ENCODE data around the gene CRELD2.

Gene CRELD2

DNA sequence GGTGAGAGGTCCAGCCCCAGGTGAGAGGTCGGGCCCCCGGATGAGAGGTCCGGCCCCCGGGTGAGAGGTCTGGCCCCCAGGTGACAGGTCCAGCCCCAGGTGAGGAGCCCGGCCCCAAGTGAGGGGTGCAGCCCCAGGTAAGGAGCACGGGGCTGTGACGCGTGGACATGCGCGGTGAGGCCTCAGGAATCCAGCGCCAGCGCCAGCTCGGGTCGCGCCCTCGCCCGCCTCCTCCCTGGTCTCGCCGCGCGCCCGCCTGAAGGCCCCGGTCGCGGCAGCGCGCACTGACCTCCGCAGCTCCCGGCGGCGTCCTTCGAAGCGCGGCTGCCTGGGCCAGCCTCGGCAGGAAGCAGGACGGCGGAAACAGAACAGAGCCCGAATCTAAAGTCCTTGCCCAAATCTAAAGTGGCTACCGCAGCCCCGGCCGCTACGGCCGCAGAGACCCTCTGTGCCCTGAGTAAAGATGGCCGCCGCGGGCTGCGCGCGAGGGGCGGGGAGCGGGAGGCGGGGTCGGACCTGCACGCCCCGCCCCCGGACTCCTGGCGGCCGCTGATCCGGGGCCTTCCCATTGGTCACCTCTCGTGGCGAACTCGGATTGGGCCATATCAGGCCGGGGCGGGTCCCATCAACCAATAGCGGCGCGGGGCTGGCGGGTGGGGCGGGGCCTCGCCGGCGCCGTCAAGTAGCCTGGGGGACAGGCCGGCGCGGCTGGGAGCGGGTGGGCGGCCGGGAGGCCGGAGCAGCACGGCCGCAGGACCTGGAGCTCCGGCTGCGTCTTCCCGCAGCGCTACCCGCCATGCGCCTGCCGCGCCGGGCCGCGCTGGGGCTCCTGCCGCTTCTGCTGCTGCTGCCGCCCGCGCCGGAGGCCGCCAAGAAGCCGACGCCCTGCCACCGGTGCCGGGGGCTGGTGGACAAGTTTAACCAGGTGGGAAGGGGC lies at the start of gene CRELD2, which contains the start of gene ALG12 (continued):
- peak; percentile 96 for TF ChIP-seq YY1 (tag by site-specific recombination; IDR thresholded peaks at IDR 0.05)
- TF ChIP-seq ZNF621 (tag by site-specific recombination; IDR thresholded peaks at IDR 0.05), result no peak
- TF ChIP-seq, protein P1, sequence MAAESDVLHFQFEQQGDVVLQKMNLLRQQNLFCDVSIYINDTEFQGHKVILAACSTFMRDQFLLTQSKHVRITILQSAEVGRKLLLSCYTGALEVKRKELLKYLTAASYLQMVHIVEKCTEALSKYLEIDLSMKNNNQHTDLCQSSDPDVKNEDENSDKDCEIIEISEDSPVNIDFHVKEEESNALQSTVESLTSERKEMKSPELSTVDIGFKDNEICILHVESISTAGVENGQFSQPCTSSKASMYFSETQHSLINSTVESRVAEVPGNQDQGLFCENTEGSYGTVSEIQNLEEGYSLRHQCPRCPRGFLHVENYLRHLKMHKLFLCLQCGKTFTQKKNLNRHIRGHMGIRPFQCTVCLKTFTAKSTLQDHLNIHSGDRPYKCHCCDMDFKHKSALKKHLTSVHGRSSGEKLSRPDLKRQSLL (tag by site-specific recombination; IDR thresholded peaks at IDR 0.05), result no peak
- TF ChIP-seq ZNF596 (tag by site-specific recombination; IDR thresholded peaks at IDR 0.05), result 0 out of 2 replicates have a peak, but pooled peaks have one; percentile 10
- no peak for TF ChIP-seq ZNF768 (tag by site-specific recombination; IDR thresholded peaks at IDR 0.05)
- peak; percentile 96 for TF ChIP-seq ZNF561 (tag by site-specific recombination; IDR thresholded peaks at IDR 0.05; ENCODE audit: borderline replicate concordance)
- TF ChIP-seq ZNF211 (tag by site-specific recombination; IDR thresholded peaks at IDR 0.05; ENCODE audit: low read depth), result no peak
- TF ChIP-seq ZSCAN4 (tag by site-specific recombination; IDR thresholded peaks at IDR 0.05), result no peak
- no peak for TF ChIP-seq ZNF354C (tag by site-specific recombination; IDR thresholded peaks at IDR 0.05; ENCODE audit: borderline replicate concordance, low read depth)
- TF ChIP-seq ZNF266 (tag by site-specific recombination; IDR thresholded peaks at IDR 0.05; ENCODE audit: low read depth), result no peak
- no peak for TF ChIP-seq ZNF600 (tag by site-specific recombination; IDR thresholded peaks at IDR 0.05)
- 0 out of 2 replicates have a peak, but pooled peaks have one; percentile 37 for TF ChIP-seq INSM2 (tag by site-specific recombination; IDR thresholded peaks at IDR 0.05)
- TF ChIP-seq ZNF341 (tag by site-specific recombination; IDR thresholded peaks at IDR 0.05; ENCODE audit: low read depth), result peak; percentile 32; the same call in 1 of the 2 replicates
- TF ChIP-seq, protein P2, sequence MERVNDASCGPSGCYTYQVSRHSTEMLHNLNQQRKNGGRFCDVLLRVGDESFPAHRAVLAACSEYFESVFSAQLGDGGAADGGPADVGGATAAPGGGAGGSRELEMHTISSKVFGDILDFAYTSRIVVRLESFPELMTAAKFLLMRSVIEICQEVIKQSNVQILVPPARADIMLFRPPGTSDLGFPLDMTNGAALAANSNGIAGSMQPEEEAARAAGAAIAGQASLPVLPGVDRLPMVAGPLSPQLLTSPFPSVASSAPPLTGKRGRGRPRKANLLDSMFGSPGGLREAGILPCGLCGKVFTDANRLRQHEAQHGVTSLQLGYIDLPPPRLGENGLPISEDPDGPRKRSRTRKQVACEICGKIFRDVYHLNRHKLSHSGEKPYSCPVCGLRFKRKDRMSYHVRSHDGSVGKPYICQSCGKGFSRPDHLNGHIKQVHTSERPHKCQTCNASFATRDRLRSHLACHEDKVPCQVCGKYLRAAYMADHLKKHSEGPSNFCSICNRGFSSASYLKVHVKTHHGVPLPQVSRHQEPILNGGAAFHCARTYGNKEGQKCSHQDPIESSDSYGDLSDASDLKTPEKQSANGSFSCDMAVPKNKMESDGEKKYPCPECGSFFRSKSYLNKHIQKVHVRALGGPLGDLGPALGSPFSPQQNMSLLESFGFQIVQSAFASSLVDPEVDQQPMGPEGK (tag by site-specific recombination; IDR thresholded peaks at IDR 0.05), result peak; percentile 47; the same call in 1 of the 2 replicates
- 0 out of 2 replicates have a peak, but pooled peaks have one; percentile 23 for TF ChIP-seq ZBTB44 (tag by site-specific recombination; IDR thresholded peaks at IDR 0.05)
- peak; percentile 60 for TF ChIP-seq ZXDB (tag by site-specific recombination; IDR thresholded peaks at IDR 0.05)
- TF ChIP-seq ZNF2 (tag by site-specific recombination; IDR thresholded peaks at IDR 0.05), result 0 out of 2 replicates have a peak, but pooled peaks have one; percentile 34
- TF ChIP-seq ZNF146 (tag by site-specific recombination; IDR thresholded peaks at IDR 0.05), result no peak
- TF ChIP-seq KLF16 (tag by site-specific recombination; IDR thresholded peaks at IDR 0.05), result peak; percentile 73
- peak; percentile 63 for TF ChIP-seq KLF17 (tag by site-specific recombination; IDR thresholded peaks at IDR 0.05)
- peak; percentile 64; the same call in 1 of the 2 replicates for TF ChIP-seq KLF10 (tag by site-specific recombination; IDR thresholded peaks at IDR 0.05)
- TF ChIP-seq ZNF274 (IDR thresholded peaks at IDR 0.05; ENCODE audit: low read length), result no peak
- no peak for TF ChIP-seq ZNF274 (tag by site-specific recombination; IDR thresholded peaks at IDR 0.05; ENCODE audit: borderline replicate concordance)
- TF ChIP-seq ZNF488 (tag by site-specific recombination; IDR thresholded peaks at IDR 0.05), result no peak
- TF ChIP-seq ZBTB11 (tag by site-specific recombination; conservative IDR thresholded peaks at IDR 0.05; ENCODE audit: low read depth), result peak; percentile 73

Measured in HEK293 (cell line).